ENCODE results near the gene RGMB.

DNA sequence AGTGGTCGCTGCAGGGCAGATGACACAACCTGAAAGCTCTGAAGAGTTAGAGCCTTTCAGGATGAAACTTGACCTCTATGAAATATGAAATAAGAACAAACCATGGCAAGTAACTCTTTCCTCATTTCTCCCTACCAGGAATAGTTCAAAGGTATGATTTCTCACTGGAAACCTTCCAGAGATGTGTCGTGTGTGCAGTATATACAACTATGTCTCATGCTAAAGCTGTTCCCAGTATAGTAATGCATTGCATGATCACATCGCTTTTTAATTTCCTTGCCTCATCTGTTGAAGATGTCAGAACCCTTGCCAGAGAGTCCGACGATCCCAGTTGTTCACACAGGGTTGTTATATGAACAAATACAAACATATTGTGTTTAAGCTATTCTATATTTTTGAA, 45.8 kb upstream of the RGMB start:
- TF ChIP-seq, protein P1, sequence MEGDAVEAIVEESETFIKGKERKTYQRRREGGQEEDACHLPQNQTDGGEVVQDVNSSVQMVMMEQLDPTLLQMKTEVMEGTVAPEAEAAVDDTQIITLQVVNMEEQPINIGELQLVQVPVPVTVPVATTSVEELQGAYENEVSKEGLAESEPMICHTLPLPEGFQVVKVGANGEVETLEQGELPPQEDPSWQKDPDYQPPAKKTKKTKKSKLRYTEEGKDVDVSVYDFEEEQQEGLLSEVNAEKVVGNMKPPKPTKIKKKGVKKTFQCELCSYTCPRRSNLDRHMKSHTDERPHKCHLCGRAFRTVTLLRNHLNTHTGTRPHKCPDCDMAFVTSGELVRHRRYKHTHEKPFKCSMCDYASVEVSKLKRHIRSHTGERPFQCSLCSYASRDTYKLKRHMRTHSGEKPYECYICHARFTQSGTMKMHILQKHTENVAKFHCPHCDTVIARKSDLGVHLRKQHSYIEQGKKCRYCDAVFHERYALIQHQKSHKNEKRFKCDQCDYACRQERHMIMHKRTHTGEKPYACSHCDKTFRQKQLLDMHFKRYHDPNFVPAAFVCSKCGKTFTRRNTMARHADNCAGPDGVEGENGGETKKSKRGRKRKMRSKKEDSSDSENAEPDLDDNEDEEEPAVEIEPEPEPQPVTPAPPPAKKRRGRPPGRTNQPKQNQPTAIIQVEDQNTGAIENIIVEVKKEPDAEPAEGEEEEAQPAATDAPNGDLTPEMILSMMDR (IDR thresholded peaks at IDR 0.05): no peak
- TF ChIP-seq POLR2A (IDR thresholded peaks at IDR 0.05): no peak
